HepG2 (cell line): ENCODE results near the gene HHIPL2. TPM values are rescaled to one million over a fixed set of nuclear protein-coding genes. Genes with fewer than 3 reads are reported as not detected.

Source experiments
- ATAC-seq: fragments of 200-7000 bp; cut with Tn5 transposase; 3 replicates; pipeline ENCODE4 v1.9.1; 2020; ENCODE audit warnings: mild to moderate bottlenecking, moderate library complexity
- BruUV-seq: library from RNA; stranded (reverse); fragments of 400-500 nt; replicated peaks from 2 replicates; lab custom pipeline; 2021; lab: Mats Ljungman, UMichigan
- CTCF ChIA-PET: fragments of 300-600 bp; formaldehyde crosslinking; extraction: SDS; loops from one replicate; lab custom pipeline; 2021; ENCODE audit warnings: low total read pairs, inconsistent platforms, low intra/inter-chr PET ratio; lab: Yijun Ruan, JAX
- POLR2A ChIA-PET: fragments of 350-600 bp; sonication (Branson Sonifier 250); formaldehyde crosslinking; loops from one replicate; lab custom pipeline; 2020; ENCODE audit warnings: antibody characterized with exemption, inconsistent platforms; lab: Yijun Ruan, JAX
- DNase-seq: peaks from one replicate; pipeline ENCODE4 v3.0.0-alpha.2; 2015; ENCODE audit warnings: low spot score
- FAIRE-seq: peaks from 3 replicates; lab custom pipeline; 2011; peaks lifted over from hg19 to GRCh38; lab: Jason Lieb, UNC
- H2AFZ ChIP-seq: one replicate; pipeline ENCODE4 v1.6.1; 2011; ENCODE audit warnings: low read length, inconsistent platforms
- H3K27ac ChIP-seq: fragments of 300-600 bp; 3 replicates; pipeline ENCODE4 v1.8.0; 2011; ENCODE audit warnings: mixed run types, mild to moderate bottlenecking, mixed read lengths, low read length, inconsistent platforms; ENCODE audit not compliant: insufficient read depth; ENCODE audit errors: extremely low read length
- H3K27me3 ChIP-seq, 2 experiments: fragments of 200-600 bp in 1 of 2; 2 replicates in 1 of 2; 3 replicates in 1 of 2; pipeline versions ENCODE4 v1.6.0 to v1.8.0; 2011; ENCODE audit warnings: low read length in 2 of 2, mild to moderate bottlenecking in 2 of 2, moderate library complexity in 2 of 2, inconsistent platforms in 1 of 2; ENCODE audit not compliant: insufficient read depth in 2 of 2, control insufficient read depth in 1 of 2
- H3K36me3 ChIP-seq, 2 experiments: fragments of 200-600 bp in 1 of 2; replicated peaks in 1 of 2; 2 replicates in 1 of 2; 3 replicates in 1 of 2; pipeline versions ENCODE4 v1.5.1 to v1.8.0; 2011; ENCODE audit warnings: low read length in 2 of 2, inconsistent platforms in 1 of 2; ENCODE audit not compliant: insufficient read depth in 2 of 2, control insufficient read depth in 1 of 2
- H3K4me1 ChIP-seq: 2 replicates; pipeline ENCODE4 v1.5.1; 2012; ENCODE audit warnings: low read length, inconsistent platforms; ENCODE audit not compliant: insufficient read depth
- H3K4me2 ChIP-seq: 2 replicates; pipeline ENCODE4 v1.6.0; 2011; ENCODE audit warnings: low read depth, low read length, inconsistent platforms
- H3K4me3 ChIP-seq, 3 experiments: fragments of 200-600 bp in 1 of 3; sonication (generic), shearing (Covaris generic) in 1 of 3; replicated peaks in 1 of 3; 2 replicates each; pipeline ENCODE4 v1.5.1; 2011 to 2016; ENCODE audit warnings: low read length in 3 of 3, inconsistent platforms in 2 of 3, low read depth in 2 of 3, mild to moderate bottlenecking in 2 of 3, control low read depth in 1 of 3, mixed read lengths in 1 of 3; ENCODE audit not compliant: insufficient read depth in 1 of 3
- H3K79me2 ChIP-seq: one replicate; pipeline ENCODE4 v1.6.1; 2011; ENCODE audit warnings: low read length, inconsistent platforms; ENCODE audit not compliant: insufficient read depth
- H3K9ac ChIP-seq: 2 replicates; pipeline ENCODE4 v1.6.0; 2011; ENCODE audit warnings: mild to moderate bottlenecking, low read depth, low read length, inconsistent platforms; ENCODE audit not compliant: insufficient read depth
- H3K9me3 ChIP-seq: 2 replicates; pipeline ENCODE4 v1.5.1; 2012; ENCODE audit warnings: mild to moderate bottlenecking, low read length
- H4K20me1 ChIP-seq: 2 replicates; pipeline ENCODE4 v1.6.0; 2011; ENCODE audit warnings: inconsistent platforms, mild to moderate bottlenecking, low read length, moderate library complexity; ENCODE audit not compliant: insufficient read depth
- CEBPB ChIP-seq: IDR thresholded peaks from 2 replicates; pipeline ENCODE4 v1.6.1; 2011; ENCODE audit warnings: low read depth, low read length, improper control_type of control experiment, borderline replicate concordance
- CEBPG ChIP-seq: IDR thresholded peaks from 2 replicates; pipeline ENCODE4 v1.6.1; 2016
- DBP ChIP-seq: sonication (generic); formaldehyde crosslinking; IDR thresholded peaks from 2 replicates; pipeline ENCODE4 v1.4.0; 2020; ENCODE audit warnings: missing genetic modification reagents; ENCODE audit errors: not compliant biosample characterization
- EP300 ChIP-seq, 3 experiments: sonication (generic) in 1 of 3; formaldehyde crosslinking in 1 of 3; IDR thresholded peaks; 2 replicates each; pipeline versions ENCODE4 v1.5.1 to v1.6.1; 2011 to 2020; ENCODE audit warnings: low read depth in 2 of 3, low read length in 2 of 3, borderline replicate concordance in 1 of 3, improper control_type of control experiment in 1 of 3, mild to moderate bottlenecking in 1 of 3, missing genetic modification reagents in 1 of 3, moderate library complexity in 1 of 3
- FOSL2 ChIP-seq: sonication (generic); formaldehyde crosslinking; IDR thresholded peaks from 2 replicates; pipeline ENCODE4 v1.4.0; 2020; ENCODE audit warnings: missing genetic modification reagents
- FOXA1 ChIP-seq, 2 experiments: fragments of 450-650 bp in 1 of 2; sonication (generic) in 1 of 2; formaldehyde crosslinking in 1 of 2; IDR thresholded peaks; 2 replicates each; pipeline versions ENCODE4 v1.4.0 to v1.6.1; 2016 to 2020; ENCODE audit warnings: missing genetic modification reagents in 1 of 2
- FOXA3 ChIP-seq: IDR thresholded peaks from 2 replicates; pipeline ENCODE4 v1.6.1; 2016; ENCODE audit warnings: missing genetic modification reagents, missing compliant biosample characterization
- HMG20A ChIP-seq: IDR thresholded peaks from 2 replicates; pipeline ENCODE4 v1.6.1; 2016; ENCODE audit warnings: borderline replicate concordance
- KAT7 ChIP-seq: IDR thresholded peaks from 2 replicates; pipeline ENCODE4 v1.6.1; 2018; ENCODE audit warnings: borderline replicate concordance, missing compliant biosample characterization
- KDM6A ChIP-seq: IDR thresholded peaks from 2 replicates; pipeline ENCODE4 v1.6.1; 2016; ENCODE audit warnings: low read depth
- MYPOP ChIP-seq: sonication (generic); formaldehyde crosslinking; IDR thresholded peaks from 2 replicates; pipeline ENCODE4 v1.8.1; 2023; ENCODE audit warnings: mild to moderate bottlenecking, moderate library complexity, missing genetic modification reagents
- NR2F6 ChIP-seq, 2 experiments: IDR thresholded peaks; 2 replicates each; pipeline ENCODE4 v1.6.1; 2016; ENCODE audit warnings: antibody characterized with exemption in 1 of 2, mild to moderate bottlenecking in 1 of 2
- SAP130 ChIP-seq: IDR thresholded peaks from 2 replicates; pipeline ENCODE4 v1.6.1; 2016; ENCODE audit warnings: low read depth
- TRIM24 ChIP-seq: sonication (generic); formaldehyde crosslinking; IDR thresholded peaks from 2 replicates; pipeline ENCODE4 v1.8.0; 2022; ENCODE audit warnings: mild to moderate bottlenecking, missing genetic modification reagents
- ZNF44 ChIP-seq: sonication (generic); formaldehyde crosslinking; IDR thresholded peaks from 2 replicates; pipeline ENCODE4 v1.5.1; 2020; ENCODE audit warnings: mild to moderate bottlenecking, missing genetic modification reagents
- ZNF547 ChIP-seq: sonication (generic); formaldehyde crosslinking; IDR thresholded peaks from 2 replicates; pipeline ENCODE4 v1.5.1; 2020; ENCODE audit warnings: mild to moderate bottlenecking, missing genetic modification reagents
- WGBS: methylation state at CpG from one replicate; pipeline ENCODE4 v1.1.6; 2017; ENCODE audit warnings: low lambda C conversion rate; 5-methylcytosine and 5-hydroxymethylcytosine counted together
- in situ Hi-C: cut with HindIII; loops from 2 replicates; pipeline ENCODE4 v1.10.0; 2017; ENCODE audit warnings: low pct_unique_long_range_greater_than_20kb; ENCODE audit not compliant: extremely low pct_ligation_motif_present
- intact Hi-C: fragments of 100-400 bp; cut with micrococcal nuclease; formaldehyde crosslinking; loops from one replicate; pipeline ENCODE4 v1.10.0; 2022; ENCODE audit not compliant: unreplicated experiment
- polyA plus RNA-seq, 8 experiments: library from polyadenylated mRNA; depleted of rRNA in 3 of 8; stranded (reverse) in 7 of 8; unstranded in 1 of 8; fragments of >200 nt; fragmentation: Illumina TruSeq in 4 of 8; extraction: Trizol in 4 of 8; gene quantifications; 2 replicates each; pipeline versions ENCODE4 v1.2.1 to v1.2.3, GENCODE V29; 2011 to 2016; ENCODE audit warnings: low read depth in 4 of 8, missing spikeins in 1 of 8, mixed read lengths in 1 of 8; ENCODE audit not compliant: insufficient read depth in 1 of 8
- total RNA-seq, 5 experiments: library from RNA; depleted of rRNA; stranded (reverse); fragments of >200 nt; fragmentation: Illumina TruSeq; extraction: Trizol; gene quantifications; 2 replicates each; pipeline ENCODE4 v1.2.3, GENCODE V29; 2016; ENCODE audit warnings: low read depth in 1 of 5
- TF ChIP-seq, protein P1 (sequence below): sonication (generic); formaldehyde crosslinking; IDR thresholded peaks from 2 replicates; pipeline ENCODE4 v1.4.0; 2020; ENCODE audit warnings: mild to moderate bottlenecking, missing genetic modification reagents
- TF ChIP-seq, protein P2 (sequence below): sonication (generic); formaldehyde crosslinking; IDR thresholded peaks from 2 replicates; pipeline ENCODE4 v1.9.0; 2022; ENCODE audit warnings: low read depth, missing genetic modification reagents

HHIPL2 gene
- total and polyA plus RNA-seq, 2 of the 13 experiments (the other 11 are each of a cell fraction or from before 2014, with no cell fraction given): 0.53 to 1.3 TPM

GRCh38 chr1:222523852-222524251, 24.1 kb downstream of the HHIPL2 start (continued):
- TF ChIP-seq DBP (CRISPR knock-in tag): no peak

DNA sequence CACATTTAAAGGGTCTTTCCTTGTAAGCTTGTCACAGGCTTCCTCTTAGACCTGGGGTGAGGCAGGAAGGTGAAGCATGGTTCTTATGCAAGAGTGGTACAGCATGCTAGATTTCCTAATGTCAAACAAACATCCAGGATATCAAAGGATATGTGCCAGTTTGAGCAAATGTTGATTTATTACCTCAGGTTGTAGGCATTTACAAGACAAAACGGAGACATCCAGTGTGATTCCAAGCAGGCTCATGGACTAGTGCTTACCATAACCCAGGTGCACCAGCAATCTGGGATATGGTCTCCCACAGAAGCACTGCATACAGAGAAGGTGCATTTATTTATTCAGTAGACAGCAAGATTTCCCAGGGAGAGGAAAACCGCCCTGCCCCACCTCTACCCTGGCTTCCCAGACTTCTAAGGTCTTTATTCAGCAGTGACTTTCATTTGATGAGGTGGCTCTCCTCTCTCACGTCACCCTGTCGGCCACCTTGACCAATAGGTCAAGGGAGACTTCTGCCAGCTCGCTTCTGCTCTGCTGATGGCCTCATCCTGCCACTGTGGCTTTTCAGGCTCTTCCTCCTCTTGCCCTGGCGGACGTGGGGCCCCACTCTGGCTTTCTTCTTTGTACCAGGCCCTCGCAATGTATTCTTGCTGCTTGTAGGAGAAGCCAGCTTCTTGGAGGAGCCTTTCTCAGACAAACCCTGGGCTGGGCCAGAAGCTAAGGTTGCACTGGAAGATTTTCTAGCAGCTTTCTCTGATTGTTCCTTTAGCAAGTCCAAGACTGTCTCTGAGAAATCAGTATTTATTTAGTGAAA, 25.6 kb downstream of the HHIPL2 start:
- peak overlapping the region in 1 of 3 experiments; percentile 15; a peak in 1 of 6 replicates for H3K4me3 ChIP-seq
- FAIRE-seq (no peak), ATAC-seq (peak; percentile 62), DNase-seq (peak; percentile 54)
- BruUV-seq: TSS peak; percentile 44
- in situ Hi-C loops (no loop called here), intact Hi-C loops (no loop called here)
- H3K9ac ChIP-seq: no peak overlapping the region
- no peaks in the 10 kb centered on the region for H3K36me3 ChIP-seq
- ChIA-PET CTCF (no interaction called here), POLR2A (interaction anchor here (1.0 to 1.8 kb wide), 6 partner anchors 24 to 122 kb away, joined by 3 to 9 read pairs (median 4); partner anchors contain the start of gene TAF1A)
- no peak overlapping the region for H3K27ac ChIP-seq
- WGBS: 26% methylated on average over 6 of the region's 8 CpGs
- peak overlapping the region; percentile 65 for H2AFZ ChIP-seq
- H3K9me3 ChIP-seq: no peaks in the 10 kb centered on the region
- no peaks in the 10 kb centered on the region for H4K20me1 ChIP-seq
- H3K4me1 ChIP-seq: peaks cover 22% of the 10 kb centered on the region
- no peaks in the 10 kb centered on the region for H3K27me3 ChIP-seq
- H3K79me2 ChIP-seq: no peaks in the 10 kb centered on the region
- peak overlapping the region; percentile 56 for H3K4me2 ChIP-seq
- 0 out of 2 replicates have a peak, but pooled peaks have one; percentile 0 for TF ChIP-seq ZNF547 (CRISPR knock-in tag)
- TF ChIP-seq KAT7: no peak
- 0 out of 2 replicates have a peak, but pooled peaks have one; percentile 1 for TF ChIP-seq ZNF44 (CRISPR knock-in tag)
- TF ChIP-seq CEBPG (CRISPR knock-in tag): 0 out of 2 replicates have a peak, but pooled peaks have one; percentile 14
- TF ChIP-seq, protein P1, sequence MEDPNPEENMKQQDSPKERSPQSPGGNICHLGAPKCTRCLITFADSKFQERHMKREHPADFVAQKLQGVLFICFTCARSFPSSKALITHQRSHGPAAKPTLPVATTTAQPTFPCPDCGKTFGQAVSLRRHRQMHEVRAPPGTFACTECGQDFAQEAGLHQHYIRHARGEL: no peak
- peak; percentile 62 for TF ChIP-seq FOXA3 (CRISPR knock-in tag)
- 0 out of 2 replicates have a peak, but pooled peaks have one; percentile 8 for TF ChIP-seq MYPOP (CRISPR knock-in tag)
- TF ChIP-seq FOXA1 (IDR thresholded peaks at IDR 0.05): no peak
- TF ChIP-seq FOXA1 (CRISPR knock-in tag; IDR thresholded peaks at IDR 0.05): peak; percentile 37; the same call in 1 of the 2 replicates
- TF ChIP-seq TRIM24 (CRISPR knock-in tag): no peak
- 0 out of 2 replicates have a peak, but pooled peaks have one; percentile 30 for TF ChIP-seq HMG20A (CRISPR knock-in tag)
- TF ChIP-seq, protein P2, sequence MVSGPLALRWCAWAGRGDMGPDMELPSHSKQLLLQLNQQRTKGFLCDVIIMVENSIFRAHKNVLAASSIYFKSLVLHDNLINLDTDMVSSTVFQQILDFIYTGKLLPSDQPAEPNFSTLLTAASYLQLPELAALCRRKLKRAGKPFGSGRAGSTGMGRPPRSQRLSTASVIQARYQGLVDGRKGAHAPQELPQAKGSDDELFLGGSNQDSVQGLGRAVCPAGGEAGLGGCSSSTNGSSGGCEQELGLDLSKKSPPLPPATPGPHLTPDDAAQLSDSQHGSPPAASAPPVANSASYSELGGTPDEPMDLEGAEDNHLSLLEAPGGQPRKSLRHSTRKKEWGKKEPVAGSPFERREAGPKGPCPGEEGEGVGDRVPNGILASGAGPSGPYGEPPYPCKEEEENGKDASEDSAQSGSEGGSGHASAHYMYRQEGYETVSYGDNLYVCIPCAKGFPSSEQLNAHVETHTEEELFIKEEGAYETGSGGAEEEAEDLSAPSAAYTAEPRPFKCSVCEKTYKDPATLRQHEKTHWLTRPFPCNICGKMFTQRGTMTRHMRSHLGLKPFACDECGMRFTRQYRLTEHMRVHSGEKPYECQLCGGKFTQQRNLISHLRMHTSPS (CRISPR knock-in tag): peak; percentile 25; the same call in 1 of the 2 replicates
- peak; percentile 64 for TF ChIP-seq FOSL2 (CRISPR knock-in tag)
- no peak for TF ChIP-seq KDM6A (CRISPR knock-in tag)
- TF ChIP-seq EP300 (IDR thresholded peaks at IDR 0.05; ENCODE audit: low read depth in 2 of 2, low read length in 2 of 2): 0 out of 4 replicates have a peak, but pooled peaks of 1 of the 2 experiments have one; percentile 25
- TF ChIP-seq EP300 (CRISPR knock-in tag; IDR thresholded peaks at IDR 0.05; ENCODE audit: borderline replicate concordance): no peak
- TF ChIP-seq NR2F6 (IDR thresholded peaks at IDR 0.05): no peak
- no peak for TF ChIP-seq NR2F6 (CRISPR knock-in tag; IDR thresholded peaks at IDR 0.05)
- peak; percentile 74 for TF ChIP-seq CEBPB
- TF ChIP-seq SAP130 (CRISPR knock-in tag): 0 out of 2 replicates have a peak, but pooled peaks have one; percentile 8
